HG03439 (cell line): ENCODE data around the gene CACNA1C.

Source experiments
- ATAC-seq: cut with Tn5 transposase; IDR thresholded peaks from one replicate; pipeline ENCODE4 v1.9.1; 2021; ENCODE audit warnings: mild to moderate bottlenecking, moderate library complexity; ENCODE audit not compliant: unreplicated experiment

CACNA1C gene

GRCh38 chr12:2191534-2192153, 138.9 kb downstream of the CACNA1C start:
- ATAC-seq: no peak

- ATAC-seq: no peak
These were observed 139.4 kb downstream of the CACNA1C start for GRCh38 chr12:2192231-2192630.

GRCh38 chr12:2194060-2194459, 141.3 kb downstream of the CACNA1C start:
- ATAC-seq: no peak

GRCh38 chr12:2194571-2194970, 141.8 kb downstream of the CACNA1C start:
- ATAC-seq: no peak

GRCh38 chr12:2195085-2195484, 142.3 kb downstream of the CACNA1C start:
- no peak for ATAC-seq

- ATAC-seq: no peak
These were observed 145.3 kb downstream of the CACNA1C start for GRCh38 chr12:2198005-2198501.

GRCh38 chr12:2198542-2198941, 145.8 kb downstream of the CACNA1C start:
- ATAC-seq: no peak

GRCh38 chr12:2205996-2206395, 153.2 kb downstream of the CACNA1C start:
- no peak for ATAC-seq

- no peak for ATAC-seq
These were observed 156.2 kb downstream of the CACNA1C start for GRCh38 chr12:2208837-2209635.

- ATAC-seq: no peak
These were observed 158.3 kb downstream of the CACNA1C start for GRCh38 chr12:2211119-2211518.

- no peak for ATAC-seq
These were observed 159.8 kb downstream of the CACNA1C start for GRCh38 chr12:2212537-2212936.

- no peak for ATAC-seq
These were observed 160.4 kb downstream of the CACNA1C start for GRCh38 chr12:2212971-2213869.

- ATAC-seq: no peak
These were observed 161.6 kb downstream of the CACNA1C start for GRCh38 chr12:2214411-2214810.

- no peak for ATAC-seq
These were observed 163.1 kb downstream of the CACNA1C start for GRCh38 chr12:2215709-2216560.

- no peak for ATAC-seq
These were observed 165.9 kb downstream of the CACNA1C start for GRCh38 chr12:2218706-2219105.

- no peak for ATAC-seq
These were observed 168.3 kb downstream of the CACNA1C start for GRCh38 chr12:2221030-2221621.

GRCh38 chr12:2222691-2223090, 169.9 kb downstream of the CACNA1C start:
- no peak for ATAC-seq

- ATAC-seq: no peak
These were observed 172.2 kb downstream of the CACNA1C start for GRCh38 chr12:2224961-2225360.

- ATAC-seq: no peak
These were observed 172.9 kb downstream of the CACNA1C start for GRCh38 chr12:2225696-2226095.

GRCh38 chr12:2226641-2227040, 173.9 kb downstream of the CACNA1C start:
- no peak for ATAC-seq
